IPS-18c (cell line): Measurements from ENCODE around the gene ULK4.

Experiments used
- H3K4me3 ChIP-seq: 2 replicates; pipeline ENCODE4 v1.7.0; 2013; ENCODE audit warnings: low read depth, mild to moderate bottlenecking, low read length, moderate library complexity; ENCODE audit not compliant: insufficient read depth
- H3K9me3 ChIP-seq: one replicate; pipeline ENCODE4 v1.6.1; 2013; ENCODE audit warnings: mild to moderate bottlenecking, low read length, moderate library complexity; ENCODE audit not compliant: control insufficient read depth, insufficient read depth

ULK4 gene

GRCh38 chr3:41198526-41198925 is 763.4 kb downstream of the ULK4 start:
- H3K9me3 ChIP-seq: no peaks in the 10 kb centered on the region
- H3K4me3 ChIP-seq: peak overlapping the region; percentile 96

DNA sequence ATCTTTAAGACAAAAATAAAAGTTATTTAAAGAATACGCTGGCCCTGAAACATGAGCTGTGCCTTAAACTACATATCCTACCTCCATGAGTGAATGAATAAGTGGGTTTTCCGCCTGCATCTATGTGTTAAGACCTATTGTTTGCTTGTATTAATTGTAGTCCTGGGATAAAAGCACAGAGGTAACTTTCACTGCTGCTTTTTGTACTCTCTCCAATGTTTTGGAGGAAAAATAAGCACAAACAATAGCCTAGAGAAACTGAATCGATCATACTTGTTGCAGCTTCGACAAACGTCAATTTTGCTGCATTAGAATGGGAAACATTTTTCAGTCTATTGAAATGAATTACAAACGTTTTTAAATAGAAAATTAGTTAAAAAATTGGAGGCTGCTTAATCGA is 763.9 kb downstream of the ULK4 start:
- Histone ChIP-seq H3K4me3 (no peak overlapping the region), H3K9me3 (no peaks in the 10 kb centered on the region)
